ENCODE data around the gene PDX1. TPM values are rescaled to one million over a fixed set of nuclear protein-coding genes. Genes with fewer than 3 reads are reported as not detected.

The PDX1 gene
- polyA plus RNA-seq, 1 donor from 2014 or later = not detected

DNA sequence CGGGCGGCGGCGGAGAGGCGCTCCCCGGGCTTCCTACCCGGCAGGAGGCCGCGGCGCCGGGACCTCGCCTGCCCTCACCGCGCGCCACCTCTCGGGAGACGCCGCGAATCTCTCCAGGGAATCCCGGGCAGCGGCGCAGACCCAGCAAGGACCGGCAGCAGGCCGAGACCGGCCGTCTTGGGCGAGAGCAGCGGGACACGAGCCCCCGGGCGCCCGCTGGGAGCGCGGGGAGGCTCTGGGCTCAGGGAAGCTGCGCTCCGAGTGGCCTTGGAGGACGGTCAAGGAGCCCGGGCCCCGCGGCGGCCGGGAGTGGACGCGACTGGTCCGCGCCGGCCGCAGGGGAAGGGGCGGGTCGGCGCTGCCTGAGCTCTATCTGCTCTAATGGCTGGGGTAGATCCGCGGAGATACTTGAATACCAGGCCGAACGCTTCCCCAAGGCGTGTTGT is 34.6 kb downstream of the PDX1 start:
- TF ChIP-seq SMC3 (conservative IDR thresholded peaks at IDR 0.05; ENCODE audit: poor library complexity) = no peak
- H4K20me1 ChIP-seq (ENCODE audit: insufficient read depth) = no peaks in the 10 kb centered on the region
- peak overlapping the region; percentile 60 for H3K4me3 ChIP-seq (ENCODE audit: low read length)
- peaks cover 96% of the 10 kb centered on the region for H3K27me3 ChIP-seq (ENCODE audit: insufficient read depth, low read depth, low read length)
- H2AFZ ChIP-seq (ENCODE audit: low read depth, low read length) = no peak overlapping the region
- no peaks in the 10 kb centered on the region for H3K9me3 ChIP-seq (ENCODE audit: low read length)
- H3K36me3 ChIP-seq (ENCODE audit: insufficient read depth, low read length) = no peaks in the 10 kb centered on the region
- H3K9ac ChIP-seq (ENCODE audit: low read length) = no peak overlapping the region
- no peaks in the 10 kb centered on the region for H3K79me2 ChIP-seq (replicated peaks; ENCODE audit: insufficient read depth, low read length)
- no peaks in the 10 kb centered on the region for H3K9me2 ChIP-seq (ENCODE audit: insufficient read depth, low read length)
- H3F3A ChIP-seq (ENCODE audit: insufficient read depth, low read length, poor library complexity, severe bottlenecking) = no peaks in the 10 kb centered on the region
- H3K4me2 ChIP-seq (ENCODE audit: low read length) = no peak overlapping the region
- H3K27ac ChIP-seq (ENCODE audit: low read length) = no peak overlapping the region

DNA sequence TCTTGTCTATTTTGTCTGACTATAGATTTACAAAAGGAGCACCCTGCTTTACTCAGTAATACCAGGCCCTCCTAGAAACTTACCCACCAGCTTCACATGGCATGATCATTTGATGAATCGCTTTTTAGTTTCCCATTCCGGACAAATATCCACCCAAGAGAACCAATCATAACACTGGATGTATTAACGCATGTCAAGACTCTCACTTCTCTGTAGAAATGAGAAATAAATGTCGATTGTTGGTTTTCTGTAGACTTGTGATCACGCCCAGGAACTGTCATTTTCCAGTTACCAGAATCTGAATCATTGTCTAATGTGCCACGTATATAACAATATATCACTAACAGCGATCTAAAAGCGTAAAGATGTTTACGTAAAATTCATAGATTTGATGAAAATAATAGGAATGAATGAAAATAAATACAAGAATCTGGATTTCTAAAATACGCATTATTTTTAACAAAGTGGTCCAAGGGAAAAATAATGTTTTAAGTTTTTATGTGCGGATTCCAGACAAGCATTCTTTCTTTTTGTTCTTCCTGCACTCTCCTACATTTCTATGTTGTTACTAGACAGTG is 35.3 kb downstream of the PDX1 start:
- Histone ChIP-seq H3K4me3 (ENCODE audit: low read length) (no peak overlapping the region), H3F3A (ENCODE audit: insufficient read depth, low read length, poor library complexity, severe bottlenecking) (no peaks in the 10 kb centered on the region), H3K36me3 (ENCODE audit: insufficient read depth, low read length) (no peaks in the 10 kb centered on the region), H3K9me2 (ENCODE audit: insufficient read depth, low read length) (no peaks in the 10 kb centered on the region), H3K9ac (ENCODE audit: low read length) (no peak overlapping the region), H2AFZ (ENCODE audit: low read depth, low read length) (no peak overlapping the region), H3K79me2 (replicated peaks; ENCODE audit: insufficient read depth, low read length) (no peaks in the 10 kb centered on the region), H3K4me2 (ENCODE audit: low read length) (no peak overlapping the region), H3K27ac (ENCODE audit: low read length) (no peak overlapping the region), H3K9me3 (ENCODE audit: low read length) (no peaks in the 10 kb centered on the region), H3K27me3 (ENCODE audit: insufficient read depth, low read depth, low read length) (peaks cover 96% of the 10 kb centered on the region), H4K20me1 (ENCODE audit: insufficient read depth) (no peaks in the 10 kb centered on the region)
- no peak for TF ChIP-seq SMC3 (conservative IDR thresholded peaks at IDR 0.05; ENCODE audit: poor library complexity)
- no peak for TF ChIP-seq EZH2 (IDR thresholded peaks at IDR 0.05; ENCODE audit: borderline replicate concordance, insufficient read depth, low read length, poor library complexity, severe bottlenecking)
- TF ChIP-seq, protein P1, sequence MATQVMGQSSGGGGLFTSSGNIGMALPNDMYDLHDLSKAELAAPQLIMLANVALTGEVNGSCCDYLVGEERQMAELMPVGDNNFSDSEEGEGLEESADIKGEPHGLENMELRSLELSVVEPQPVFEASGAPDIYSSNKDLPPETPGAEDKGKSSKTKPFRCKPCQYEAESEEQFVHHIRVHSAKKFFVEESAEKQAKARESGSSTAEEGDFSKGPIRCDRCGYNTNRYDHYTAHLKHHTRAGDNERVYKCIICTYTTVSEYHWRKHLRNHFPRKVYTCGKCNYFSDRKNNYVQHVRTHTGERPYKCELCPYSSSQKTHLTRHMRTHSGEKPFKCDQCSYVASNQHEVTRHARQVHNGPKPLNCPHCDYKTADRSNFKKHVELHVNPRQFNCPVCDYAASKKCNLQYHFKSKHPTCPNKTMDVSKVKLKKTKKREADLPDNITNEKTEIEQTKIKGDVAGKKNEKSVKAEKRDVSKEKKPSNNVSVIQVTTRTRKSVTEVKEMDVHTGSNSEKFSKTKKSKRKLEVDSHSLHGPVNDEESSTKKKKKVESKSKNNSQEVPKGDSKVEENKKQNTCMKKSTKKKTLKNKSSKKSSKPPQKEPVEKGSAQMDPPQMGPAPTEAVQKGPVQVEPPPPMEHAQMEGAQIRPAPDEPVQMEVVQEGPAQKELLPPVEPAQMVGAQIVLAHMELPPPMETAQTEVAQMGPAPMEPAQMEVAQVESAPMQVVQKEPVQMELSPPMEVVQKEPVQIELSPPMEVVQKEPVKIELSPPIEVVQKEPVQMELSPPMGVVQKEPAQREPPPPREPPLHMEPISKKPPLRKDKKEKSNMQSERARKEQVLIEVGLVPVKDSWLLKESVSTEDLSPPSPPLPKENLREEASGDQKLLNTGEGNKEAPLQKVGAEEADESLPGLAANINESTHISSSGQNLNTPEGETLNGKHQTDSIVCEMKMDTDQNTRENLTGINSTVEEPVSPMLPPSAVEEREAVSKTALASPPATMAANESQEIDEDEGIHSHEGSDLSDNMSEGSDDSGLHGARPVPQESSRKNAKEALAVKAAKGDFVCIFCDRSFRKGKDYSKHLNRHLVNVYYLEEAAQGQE (IDR thresholded peaks at IDR 0.05; ENCODE audit: borderline replicate concordance) = no peak
- TF ChIP-seq, protein P2, sequence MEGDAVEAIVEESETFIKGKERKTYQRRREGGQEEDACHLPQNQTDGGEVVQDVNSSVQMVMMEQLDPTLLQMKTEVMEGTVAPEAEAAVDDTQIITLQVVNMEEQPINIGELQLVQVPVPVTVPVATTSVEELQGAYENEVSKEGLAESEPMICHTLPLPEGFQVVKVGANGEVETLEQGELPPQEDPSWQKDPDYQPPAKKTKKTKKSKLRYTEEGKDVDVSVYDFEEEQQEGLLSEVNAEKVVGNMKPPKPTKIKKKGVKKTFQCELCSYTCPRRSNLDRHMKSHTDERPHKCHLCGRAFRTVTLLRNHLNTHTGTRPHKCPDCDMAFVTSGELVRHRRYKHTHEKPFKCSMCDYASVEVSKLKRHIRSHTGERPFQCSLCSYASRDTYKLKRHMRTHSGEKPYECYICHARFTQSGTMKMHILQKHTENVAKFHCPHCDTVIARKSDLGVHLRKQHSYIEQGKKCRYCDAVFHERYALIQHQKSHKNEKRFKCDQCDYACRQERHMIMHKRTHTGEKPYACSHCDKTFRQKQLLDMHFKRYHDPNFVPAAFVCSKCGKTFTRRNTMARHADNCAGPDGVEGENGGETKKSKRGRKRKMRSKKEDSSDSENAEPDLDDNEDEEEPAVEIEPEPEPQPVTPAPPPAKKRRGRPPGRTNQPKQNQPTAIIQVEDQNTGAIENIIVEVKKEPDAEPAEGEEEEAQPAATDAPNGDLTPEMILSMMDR (IDR thresholded peaks at IDR 0.05; ENCODE audit: poor library complexity, severe bottlenecking) = no peak
- TF ChIP-seq EP300 (conservative IDR thresholded peaks at IDR 0.05; ENCODE audit: poor library complexity, severe bottlenecking) = no peak
- TF ChIP-seq POLR2AphosphoS5 (IDR thresholded peaks at IDR 0.05) = no peak
- TF ChIP-seq MXI1 (conservative IDR thresholded peaks at IDR 0.05; ENCODE audit: poor library complexity, severe bottlenecking) = no peak
- TF ChIP-seq RAD21 (conservative IDR thresholded peaks at IDR 0.05) = no peak
- no peak for TF ChIP-seq TAF1 (IDR thresholded peaks at IDR 0.05; ENCODE audit: low read depth)
